ENCODE measurements around the gene MPPED1.

DNA sequence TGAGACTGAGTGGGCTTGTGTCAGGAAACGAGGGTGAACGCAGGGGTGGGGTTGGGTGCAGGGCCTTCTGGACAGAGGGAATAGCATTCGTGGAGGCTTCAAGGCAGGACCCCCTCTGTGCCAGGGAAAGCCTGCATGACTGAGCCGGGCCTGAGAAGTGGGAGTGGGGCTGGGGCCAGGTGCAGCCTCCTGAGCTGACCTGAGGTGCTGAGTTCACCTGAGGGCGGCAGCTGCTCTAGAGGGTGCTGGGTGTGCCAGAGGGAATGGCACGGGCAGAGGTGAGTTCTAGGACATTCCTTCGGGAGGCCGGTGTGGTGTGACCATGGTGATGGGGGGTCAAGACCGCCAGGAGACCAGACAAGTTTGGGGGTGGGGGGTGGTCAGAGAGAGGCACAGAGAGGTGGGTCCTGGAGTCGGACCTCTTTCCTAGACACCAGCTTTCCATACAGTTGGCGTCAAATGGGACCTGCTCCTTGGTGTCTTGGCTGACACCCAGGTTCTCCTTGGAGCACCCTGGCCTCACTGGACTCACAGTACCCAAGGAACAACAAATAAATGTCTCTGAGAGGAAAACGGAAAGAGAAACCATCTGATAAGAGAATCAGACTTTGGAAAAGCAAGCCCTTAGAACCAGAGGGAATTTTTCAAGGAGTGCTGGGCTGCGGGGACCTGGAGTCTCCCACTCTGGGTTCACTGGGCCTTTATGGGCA is 7.7 kb downstream of the MPPED1 start:
- TF ChIP-seq, protein P1, sequence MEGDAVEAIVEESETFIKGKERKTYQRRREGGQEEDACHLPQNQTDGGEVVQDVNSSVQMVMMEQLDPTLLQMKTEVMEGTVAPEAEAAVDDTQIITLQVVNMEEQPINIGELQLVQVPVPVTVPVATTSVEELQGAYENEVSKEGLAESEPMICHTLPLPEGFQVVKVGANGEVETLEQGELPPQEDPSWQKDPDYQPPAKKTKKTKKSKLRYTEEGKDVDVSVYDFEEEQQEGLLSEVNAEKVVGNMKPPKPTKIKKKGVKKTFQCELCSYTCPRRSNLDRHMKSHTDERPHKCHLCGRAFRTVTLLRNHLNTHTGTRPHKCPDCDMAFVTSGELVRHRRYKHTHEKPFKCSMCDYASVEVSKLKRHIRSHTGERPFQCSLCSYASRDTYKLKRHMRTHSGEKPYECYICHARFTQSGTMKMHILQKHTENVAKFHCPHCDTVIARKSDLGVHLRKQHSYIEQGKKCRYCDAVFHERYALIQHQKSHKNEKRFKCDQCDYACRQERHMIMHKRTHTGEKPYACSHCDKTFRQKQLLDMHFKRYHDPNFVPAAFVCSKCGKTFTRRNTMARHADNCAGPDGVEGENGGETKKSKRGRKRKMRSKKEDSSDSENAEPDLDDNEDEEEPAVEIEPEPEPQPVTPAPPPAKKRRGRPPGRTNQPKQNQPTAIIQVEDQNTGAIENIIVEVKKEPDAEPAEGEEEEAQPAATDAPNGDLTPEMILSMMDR (IDR thresholded peaks at IDR 0.05): no peak
- TF ChIP-seq POLR2A (IDR thresholded peaks at IDR 0.05): no peak

Data from upper lobe of left lung (tissue), 4 donors.